Testis (tissue), 2 donors: ENCODE data around the gene MACF1.

Source experiments
- POLR2A ChIP-seq: fragments of 450-650 bp; IDR thresholded peaks from one replicate; pipeline ENCODE4 v1.6.1; 2017; ENCODE audit warnings: antibody characterized with exemption, mild to moderate bottlenecking, moderate library complexity
- TF ChIP-seq, protein P1 (sequence below), 3 experiments: fragments of 450-650 bp in 2 of 3; fragments of 200-600 bp in 1 of 3; sonication (generic) in 1 of 3; IDR thresholded peaks; one replicate each; pipeline ENCODE4 v1.5.1; 2016 to 2019; ENCODE audit warnings: antibody characterized with exemption in 3 of 3, mild to moderate bottlenecking in 2 of 3, moderate library complexity in 1 of 3

DNA sequence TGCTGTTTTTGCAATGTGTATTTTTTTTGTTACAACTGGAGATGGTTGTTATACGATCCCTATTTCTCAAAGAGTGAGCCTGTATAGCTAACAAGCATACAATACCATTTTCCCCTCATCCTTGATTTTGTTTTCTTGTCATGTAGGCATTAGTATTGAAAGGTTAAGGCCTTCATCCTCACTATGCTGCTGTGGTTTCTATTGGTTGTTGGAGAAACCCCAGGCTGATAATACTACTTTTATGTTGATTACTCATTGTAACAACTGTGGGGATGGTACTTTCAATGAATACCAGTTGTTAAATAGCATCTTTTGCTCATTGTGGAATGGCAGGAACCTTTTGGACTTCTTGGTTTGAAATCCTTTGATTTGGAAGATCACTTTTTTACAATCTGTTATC, 39.0 kb upstream of the MACF1 start:
- TF ChIP-seq, protein P1, sequence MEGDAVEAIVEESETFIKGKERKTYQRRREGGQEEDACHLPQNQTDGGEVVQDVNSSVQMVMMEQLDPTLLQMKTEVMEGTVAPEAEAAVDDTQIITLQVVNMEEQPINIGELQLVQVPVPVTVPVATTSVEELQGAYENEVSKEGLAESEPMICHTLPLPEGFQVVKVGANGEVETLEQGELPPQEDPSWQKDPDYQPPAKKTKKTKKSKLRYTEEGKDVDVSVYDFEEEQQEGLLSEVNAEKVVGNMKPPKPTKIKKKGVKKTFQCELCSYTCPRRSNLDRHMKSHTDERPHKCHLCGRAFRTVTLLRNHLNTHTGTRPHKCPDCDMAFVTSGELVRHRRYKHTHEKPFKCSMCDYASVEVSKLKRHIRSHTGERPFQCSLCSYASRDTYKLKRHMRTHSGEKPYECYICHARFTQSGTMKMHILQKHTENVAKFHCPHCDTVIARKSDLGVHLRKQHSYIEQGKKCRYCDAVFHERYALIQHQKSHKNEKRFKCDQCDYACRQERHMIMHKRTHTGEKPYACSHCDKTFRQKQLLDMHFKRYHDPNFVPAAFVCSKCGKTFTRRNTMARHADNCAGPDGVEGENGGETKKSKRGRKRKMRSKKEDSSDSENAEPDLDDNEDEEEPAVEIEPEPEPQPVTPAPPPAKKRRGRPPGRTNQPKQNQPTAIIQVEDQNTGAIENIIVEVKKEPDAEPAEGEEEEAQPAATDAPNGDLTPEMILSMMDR (IDR thresholded peaks at IDR 0.05) = no peak
- no peak for TF ChIP-seq POLR2A
